HG03060 (cell line): ENCODE measurements around the gene CD34.

Experiments used
- ATAC-seq: cut with Tn5 transposase; IDR thresholded peaks from one replicate; pipeline ENCODE4 v1.9.1; 2021; ENCODE audit warnings: low read depth, moderate number of reproducible peaks; ENCODE audit not compliant: unreplicated experiment

CD34 gene

DNA sequence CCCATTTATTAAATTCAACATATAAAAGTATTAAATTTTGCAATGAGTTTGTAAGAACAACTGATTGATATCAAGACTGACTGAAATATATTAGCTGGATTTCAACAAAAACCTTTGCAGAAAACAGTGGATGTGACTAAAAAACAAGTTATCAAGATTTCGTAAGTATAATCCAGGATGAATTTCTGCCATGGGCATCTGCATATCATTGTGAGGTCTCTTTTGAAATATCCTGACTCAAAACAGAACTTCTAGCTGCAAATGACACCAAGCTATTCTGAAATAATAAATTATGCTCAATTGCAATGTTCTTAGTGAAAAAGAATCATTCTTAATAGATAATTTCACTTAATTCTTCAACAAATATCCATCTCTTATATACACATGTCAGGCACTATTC lies 52.6 kb downstream of the CD34 start:
- no peak for ATAC-seq

DNA sequence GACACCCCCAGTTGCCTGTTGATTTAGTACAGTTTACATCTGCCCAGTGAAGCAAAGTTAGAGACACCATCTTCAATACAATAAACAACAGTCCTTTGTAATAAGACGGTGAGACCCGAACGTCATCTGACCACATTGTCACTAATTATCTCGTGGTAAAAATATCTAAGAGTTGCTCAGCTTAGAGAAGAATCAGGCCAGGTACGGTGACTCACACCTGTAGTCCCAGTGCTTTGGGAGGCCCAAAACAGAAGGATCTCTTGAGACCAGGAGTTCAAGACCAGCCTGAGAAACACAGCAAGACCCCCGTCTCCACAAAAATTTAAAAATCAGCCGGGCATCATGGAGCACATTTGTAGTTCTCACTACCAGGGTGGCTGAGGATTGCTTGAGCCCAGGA lies 53.5 kb downstream of the CD34 start:
- ATAC-seq: no peak

DNA sequence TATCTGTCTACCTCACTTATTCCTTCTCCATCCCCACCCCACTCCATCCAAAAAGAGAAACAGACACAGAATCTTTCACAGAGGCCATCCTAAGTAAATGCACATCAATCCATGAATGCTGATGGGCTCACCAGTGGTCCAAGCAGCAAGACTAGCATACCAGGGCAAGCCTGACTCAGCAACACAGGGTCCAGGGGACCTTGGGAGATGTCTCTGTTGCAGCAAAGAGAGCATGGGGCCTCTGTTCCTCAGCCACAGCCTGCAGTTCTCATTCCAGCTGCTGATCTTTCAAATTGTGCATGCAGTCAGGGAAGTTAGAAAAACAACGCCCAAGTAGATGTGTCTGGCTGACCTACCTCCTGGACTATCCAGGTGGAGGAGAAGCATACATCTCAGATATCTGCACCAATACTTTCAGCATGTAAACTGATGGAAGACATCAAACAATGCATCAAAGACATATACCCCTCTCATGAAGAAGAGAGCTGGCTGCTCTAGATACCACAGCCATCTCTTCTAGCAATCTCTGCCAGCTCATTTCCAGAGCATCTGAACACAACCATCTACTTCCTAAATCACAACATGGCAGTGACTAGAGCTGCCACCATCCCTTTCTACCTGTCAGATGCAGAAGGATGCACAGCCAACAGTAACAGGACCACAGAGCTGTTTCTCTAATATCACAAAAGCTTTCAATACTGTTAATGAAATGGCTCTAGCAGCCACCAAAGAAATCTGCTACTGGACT lies 54.5 kb downstream of the CD34 start:
- ATAC-seq: no peak

DNA sequence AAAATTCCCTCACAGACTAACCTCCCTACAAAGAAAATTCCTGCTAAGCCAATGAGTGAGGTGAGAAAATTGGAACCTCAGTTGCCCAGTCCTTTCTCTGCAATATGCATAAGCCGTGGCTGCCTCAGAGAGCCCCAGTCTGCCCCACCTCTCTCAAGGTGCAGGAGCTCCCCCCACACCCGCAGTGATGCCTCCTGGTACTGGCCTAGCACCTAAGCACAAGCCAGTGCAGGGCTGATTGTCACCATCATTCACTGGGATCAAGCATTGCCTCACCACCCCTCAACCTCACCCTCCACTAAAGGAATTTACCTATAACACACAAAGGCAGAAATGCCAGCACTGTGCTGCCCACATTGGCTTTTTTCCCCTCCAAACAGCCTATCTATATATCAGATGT lies 56.9 kb downstream of the CD34 start:
- no peak for ATAC-seq

DNA sequence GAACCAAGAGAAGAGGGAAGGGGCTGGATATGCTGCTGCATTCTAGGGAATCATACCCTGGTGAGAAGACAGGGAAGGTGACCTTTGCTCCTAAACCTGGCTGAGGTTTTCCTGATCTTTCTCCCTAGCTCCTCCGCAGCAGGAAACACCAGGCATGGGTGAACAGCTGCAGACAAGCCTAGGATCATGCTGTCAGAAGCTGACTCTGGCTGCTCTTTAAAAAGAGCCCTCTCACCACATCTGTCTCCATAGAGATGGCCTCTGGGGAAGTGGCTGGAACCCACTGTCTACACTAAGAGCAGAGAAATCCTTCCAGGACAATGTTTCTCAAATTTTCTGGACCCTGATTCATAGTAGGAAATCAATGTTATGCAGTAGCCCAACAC lies 57.6 kb downstream of the CD34 start:
- ATAC-seq: no peak

DNA sequence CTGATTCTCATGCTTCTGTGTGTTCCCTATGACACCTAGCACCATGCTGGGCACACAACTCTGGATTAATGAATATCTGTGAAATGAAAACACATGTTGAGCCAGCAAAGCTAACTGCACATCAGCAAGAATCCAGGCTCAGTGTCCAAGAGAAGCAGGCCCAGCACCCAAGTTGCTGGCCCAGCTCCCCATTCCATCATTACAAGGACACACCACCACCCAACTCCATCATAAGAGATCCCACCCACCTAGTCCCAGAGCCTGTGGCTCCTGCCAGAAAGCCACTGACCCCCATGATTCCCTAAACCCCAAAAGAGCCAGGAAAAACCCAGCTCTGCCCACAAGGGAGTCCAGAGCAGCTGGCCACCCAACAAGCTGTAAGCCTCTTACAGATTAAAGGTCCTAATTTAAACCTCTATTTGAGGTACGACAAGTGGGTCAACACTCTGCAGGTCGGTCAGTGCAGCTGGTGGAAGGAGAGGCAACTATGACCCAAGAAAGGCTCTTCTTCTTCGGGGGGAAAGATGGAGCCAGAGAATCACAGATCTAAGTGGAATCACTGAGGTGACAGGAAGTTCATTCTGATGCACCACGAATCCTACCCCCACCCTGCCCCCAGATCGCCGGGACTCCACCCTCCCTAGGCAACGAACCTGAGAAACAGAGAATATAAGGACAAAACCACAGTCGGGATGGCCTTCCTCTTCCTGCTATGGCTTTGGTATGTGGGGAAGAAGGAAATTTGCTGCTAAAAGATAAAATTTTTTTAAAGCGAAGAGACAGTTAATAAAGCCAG lies 58.2 kb downstream of the CD34 start:
- ATAC-seq: no peak

DNA sequence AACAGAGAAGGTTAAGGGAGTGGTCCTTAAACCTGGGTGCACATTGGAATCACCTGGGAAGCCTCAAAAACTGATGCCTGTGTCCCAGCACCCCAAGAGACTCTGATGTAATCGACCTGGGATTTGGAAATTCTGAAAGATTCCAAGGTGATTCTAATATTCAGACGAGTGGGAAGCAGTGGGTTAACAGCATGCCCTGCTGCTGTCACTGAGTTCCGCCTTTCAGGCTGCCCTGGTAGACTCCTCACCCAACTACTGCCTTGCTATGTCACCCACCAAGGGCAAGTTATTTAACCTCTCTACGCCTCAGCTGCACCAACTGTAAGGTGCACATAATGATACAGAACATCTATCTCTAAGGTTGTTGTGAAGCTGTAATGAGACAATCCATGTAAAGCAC lies 59.2 kb downstream of the CD34 start:
- no peak for ATAC-seq

DNA sequence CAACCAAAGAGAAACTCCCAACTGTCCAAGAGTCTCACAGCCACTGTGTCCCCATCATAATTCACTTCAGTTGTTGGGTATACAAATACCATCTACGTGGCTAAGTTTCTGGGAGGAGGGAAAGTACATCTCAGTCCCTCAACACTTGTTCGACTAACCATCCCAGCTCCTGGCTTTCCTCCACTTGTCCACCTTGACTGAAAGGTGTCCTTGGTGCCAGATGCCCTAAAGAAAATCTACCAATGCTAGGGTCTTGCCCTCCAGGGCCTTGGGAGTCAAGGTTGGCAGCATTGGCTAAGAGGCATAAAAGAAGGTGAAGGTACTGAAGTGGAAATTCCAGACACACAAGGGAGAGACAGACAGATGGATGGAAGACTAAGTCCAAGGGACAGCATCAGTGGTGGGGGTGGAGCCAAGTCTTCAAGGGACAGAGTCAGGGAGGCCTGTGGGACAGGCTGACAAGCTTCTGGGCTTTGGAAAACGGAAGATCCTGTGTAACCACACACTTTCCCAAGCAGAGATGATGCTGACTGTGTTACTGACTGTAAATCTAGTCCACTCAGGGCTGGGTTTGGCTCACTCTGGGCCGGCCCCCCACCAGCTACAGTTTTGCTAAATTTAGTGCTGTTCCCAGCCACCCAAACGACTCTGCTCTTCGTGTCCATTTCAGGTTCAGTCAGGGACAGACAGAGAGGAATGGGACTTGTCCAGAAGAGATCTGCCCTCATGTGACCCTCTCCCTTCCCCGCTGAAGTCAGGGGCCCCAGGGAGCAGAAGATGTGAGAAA lies 60.1 kb downstream of the CD34 start:
- ATAC-seq: no peak

DNA sequence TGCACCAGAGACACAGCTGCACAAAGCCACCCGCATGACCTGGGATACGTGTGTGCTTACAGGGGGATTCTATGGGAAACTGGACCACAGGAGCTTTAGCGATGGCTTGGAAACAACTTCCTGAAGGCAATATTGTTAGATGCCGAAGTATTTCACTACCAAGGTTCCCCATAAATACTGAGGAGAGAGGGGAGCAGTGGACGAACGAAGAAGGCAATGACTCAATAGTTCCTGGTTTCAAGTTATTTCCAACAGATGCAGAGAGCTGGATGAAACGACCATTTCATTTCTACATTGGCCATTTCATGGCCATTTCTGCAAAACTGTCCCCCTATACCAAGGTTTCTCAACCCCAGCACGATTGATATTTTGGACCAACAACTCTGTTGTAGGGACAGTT lies 61.3 kb downstream of the CD34 start:
- no peak for ATAC-seq

DNA sequence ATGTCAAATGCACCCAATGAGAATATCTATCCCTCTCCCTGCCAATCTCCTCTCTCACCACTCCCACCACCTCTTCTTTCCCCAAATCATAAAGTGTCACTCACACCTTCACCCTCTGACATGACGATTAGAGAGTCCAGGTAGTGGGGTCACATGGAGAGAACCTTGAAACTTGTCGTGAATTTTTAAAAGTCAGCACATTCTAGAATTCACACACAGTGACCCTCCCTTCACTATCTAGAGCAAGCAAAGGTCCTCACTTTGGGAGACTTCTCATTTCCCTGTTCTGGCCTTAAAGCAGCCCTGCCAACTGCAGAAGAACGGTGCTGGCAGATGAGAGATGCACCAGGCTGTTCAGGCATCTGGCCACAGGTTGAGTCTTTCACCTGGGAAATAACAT lies 61.9 kb downstream of the CD34 start:
- ATAC-seq: no peak

DNA sequence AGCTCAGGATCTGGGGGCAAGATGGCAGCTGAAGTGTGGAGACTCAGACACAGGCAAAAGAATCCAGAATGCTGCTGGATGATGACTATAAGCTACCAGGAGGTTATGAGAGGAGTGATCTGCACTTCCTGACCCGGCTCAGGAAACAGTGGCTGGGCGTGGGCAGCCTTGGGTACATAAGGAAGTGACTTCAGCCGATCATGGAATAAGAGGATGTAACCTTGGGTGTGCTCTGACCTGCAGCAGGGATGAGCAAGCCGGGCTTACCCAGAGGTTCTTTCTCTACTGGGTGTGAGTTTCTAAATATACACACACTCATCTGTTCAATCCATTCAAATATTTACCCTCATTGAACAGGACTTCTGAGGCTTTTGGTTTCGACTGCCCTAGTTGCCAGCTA lies 62.7 kb downstream of the CD34 start:
- no peak for ATAC-seq

DNA sequence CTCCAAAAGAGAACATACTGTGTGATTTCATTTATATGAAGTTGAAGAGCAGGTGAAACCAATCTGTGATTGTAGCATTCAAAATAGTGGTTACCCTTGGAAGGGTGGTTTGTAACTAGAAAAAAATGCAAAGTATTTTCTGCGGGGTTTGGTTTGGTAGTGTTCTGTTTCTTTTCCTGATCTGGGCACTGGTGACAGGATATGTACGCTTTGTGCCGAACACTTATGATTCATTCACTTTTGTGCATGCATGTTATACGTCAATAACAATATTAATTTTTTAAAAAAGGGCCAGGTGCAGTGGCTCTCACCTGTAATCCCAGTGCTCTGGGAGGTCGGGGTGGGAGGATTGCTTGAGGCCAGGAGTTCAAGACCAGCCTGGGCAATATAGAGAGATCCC lies 63.8 kb downstream of the CD34 start:
- ATAC-seq: no peak

DNA sequence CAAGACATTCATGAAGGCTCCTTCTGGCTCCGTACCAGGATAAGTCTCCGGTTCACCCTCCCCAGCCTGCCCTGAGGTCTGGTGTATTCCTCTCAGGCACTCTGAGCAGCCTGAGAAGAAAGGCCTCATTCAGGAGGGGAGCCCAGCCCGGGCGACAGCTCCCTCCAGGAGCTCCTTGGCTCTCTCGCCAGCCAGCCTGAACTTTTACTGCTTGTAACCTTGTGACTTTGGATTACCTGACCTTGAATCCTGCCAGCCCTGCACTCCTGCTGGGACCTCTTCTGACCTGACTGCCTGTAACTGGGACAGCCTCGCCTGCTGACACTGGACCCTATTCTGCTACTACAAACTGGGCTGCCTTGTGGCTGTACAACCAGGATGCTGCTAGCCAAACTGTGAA lies 65.8 kb downstream of the CD34 start:
- ATAC-seq: no peak

DNA sequence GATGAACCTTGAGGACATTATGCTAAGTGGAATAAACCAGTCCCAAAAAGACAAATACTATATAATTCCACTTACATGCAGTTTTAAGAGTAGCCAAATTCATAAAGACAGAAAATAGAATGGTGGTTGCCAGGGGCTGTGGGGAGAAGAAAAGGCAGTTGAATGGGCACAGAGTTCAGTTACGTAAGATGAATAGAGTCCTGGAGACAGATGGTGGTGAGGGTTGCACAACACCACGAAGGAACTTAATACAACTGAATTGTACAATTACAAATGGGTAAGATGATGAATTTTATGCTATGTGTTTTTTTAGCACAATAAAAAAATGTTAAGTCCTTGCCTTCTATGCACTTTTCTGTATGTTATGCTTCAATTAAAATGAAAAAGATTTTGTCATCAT lies 66.6 kb downstream of the CD34 start:
- ATAC-seq: no peak

DNA sequence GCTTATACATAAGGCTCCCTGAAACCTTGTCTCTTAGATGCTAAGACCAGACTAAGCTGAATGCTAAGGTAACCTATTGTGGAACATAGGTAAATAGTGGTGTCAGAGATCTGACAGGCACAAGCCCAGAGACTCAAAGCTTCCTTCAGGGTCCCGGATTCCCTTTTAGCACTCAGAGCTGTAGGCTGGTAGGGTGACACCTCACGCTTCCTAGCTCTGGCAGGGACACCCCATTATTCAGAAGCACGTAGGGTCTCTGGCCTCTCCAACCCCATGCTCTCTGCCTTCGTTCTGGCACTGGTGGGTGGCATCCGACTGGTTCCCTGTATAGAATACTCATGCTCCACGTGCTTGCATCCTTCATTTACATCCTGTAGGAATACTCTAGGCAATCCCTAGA lies 68.4 kb downstream of the CD34 start:
- no peak for ATAC-seq

DNA sequence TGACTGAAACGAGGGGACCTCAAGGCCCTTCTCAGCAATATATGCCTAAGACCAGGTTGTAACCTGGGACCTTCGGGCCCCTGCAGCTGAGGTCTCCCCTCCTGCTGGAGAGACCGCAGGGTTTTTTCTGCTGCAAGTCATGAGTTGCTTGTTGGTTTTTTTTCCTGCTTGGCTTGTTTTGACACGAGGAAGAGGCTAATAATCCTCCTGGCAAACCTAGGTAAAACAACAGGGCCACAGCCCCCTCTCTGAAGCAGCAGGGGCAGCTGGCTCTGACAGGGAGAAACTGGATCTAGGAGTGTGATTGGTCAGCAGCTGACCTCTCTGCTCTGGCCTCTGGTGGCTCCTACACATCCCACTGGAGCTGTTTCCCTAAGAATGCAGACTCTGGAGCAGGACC lies 69.0 kb downstream of the CD34 start:
- no peak for ATAC-seq

DNA sequence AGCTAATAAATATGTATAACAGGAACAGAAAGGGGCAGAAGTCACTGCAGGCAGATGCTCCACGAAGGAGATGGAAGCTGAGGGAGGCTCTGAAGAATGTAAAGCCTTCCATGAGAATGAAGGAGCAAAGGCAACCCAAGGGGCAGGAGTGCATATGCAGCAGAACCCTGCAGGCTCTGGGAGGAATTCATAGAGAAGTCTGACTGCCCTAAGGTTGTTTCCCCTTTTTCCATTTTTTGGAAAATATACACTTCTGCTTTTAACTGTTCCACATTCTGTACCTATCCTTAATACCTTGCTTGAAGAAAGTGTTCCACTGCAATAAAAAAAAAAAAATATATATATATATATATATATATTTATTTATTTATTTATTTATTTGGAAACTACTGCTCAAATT lies 69.6 kb downstream of the CD34 start:
- ATAC-seq: no peak

DNA sequence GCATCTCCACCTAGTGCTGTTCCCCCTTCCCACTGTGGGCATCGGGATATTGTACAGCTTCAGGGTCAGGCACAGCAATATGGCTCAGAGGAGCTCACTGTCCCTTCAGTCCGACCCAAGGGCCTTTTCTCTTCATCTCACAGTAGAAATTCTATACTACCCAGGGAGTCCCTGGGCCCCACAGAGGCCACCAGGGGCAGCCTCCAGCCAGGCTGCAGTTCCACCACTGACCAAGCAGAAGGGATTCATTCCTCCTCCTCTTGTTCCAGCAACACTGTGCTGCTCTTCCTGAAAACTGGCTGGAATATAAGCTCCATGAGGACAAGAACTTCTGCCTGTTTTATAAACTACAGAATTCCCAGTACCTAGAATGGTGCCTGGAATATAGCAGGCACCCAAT lies 70.5 kb downstream of the CD34 start:
- ATAC-seq: no peak

DNA sequence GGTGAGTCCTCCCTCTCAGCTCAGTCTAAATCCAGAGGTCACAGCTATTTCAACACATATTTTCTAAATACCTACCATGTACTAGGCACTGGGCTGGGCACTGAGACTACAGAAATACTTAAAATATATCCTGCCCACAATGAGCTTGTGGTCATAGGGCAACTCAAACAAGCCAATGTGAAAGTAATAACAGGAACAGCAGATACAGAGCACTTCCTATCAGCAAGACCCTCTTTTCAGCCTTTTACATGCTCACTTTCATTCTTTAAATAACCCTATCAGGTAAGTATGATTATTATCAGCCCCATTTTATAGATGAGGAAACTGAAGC lies 71.9 kb downstream of the CD34 start:
- ATAC-seq: no peak

DNA sequence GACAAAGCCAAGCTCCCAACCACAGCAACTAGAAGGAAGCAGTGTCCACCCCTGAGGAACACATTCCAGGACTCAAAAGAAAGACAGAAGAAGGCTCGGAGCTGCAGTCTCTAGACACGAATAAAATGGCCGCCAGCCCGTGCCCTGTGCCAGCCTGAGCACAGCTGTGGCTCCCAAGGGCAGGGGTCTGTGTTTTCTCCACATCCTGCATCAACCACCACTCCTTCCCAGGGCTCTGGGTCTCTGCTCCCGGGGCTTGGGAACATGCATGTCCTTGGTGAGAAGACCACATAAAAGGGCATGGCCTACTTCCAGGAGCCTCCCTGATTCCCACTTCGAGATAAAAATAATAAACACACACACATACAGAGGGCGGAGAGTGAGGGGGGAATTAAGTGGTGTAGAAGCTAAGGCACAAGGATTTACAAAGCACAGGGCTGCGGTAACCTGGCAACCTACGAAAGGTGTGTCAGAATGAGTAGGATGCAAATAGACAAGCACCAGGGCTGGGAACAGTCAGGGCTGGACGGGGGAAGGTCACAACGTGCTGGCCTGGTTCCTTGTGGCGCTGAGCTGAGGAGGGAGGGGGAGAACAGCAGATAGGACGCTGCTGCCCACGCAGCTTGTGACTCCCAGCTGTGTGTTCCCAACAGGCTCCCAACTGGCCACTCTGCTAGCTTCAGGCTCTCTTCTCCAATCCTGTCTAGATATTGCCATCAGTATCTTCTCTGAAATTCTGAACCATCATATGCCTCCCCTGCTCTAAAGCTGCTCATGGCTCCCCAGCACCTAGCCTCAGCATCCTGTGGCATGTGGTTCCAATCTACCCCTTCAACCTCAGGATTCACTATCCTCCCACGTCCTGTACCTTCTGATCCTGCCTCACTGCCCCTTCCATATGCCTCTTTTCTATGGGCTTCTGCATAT lies 72.5 kb downstream of the CD34 start:
- ATAC-seq: no peak

DNA sequence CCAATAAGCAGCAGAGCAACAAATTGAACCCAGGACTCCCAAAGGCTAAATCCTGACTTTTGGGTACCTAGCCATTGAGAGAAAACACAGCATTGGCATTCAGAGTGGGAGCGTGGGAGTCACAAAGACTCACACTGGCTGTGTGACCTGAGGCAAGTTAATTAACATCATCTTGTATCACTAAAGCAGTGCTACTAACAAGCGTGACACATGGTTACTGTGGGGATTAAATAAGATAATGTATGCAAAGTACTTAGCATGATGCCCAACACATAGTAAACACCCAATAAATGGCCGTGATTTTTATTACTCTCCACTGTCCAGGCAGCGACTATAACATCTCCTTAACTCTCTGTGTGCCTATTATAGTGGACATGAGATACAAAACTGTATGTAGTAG lies 73.3 kb downstream of the CD34 start:
- no peak for ATAC-seq
